IMR-90 (cell line): ENCODE results near the gene LLCFC1. TPM values are rescaled to one million over a fixed set of nuclear protein-coding genes. Genes with fewer than 3 reads are reported as not detected.

Source experiments
- ATAC-seq: fragments of 200-7000 bp; cut with Tn5 transposase; 2 replicates; pipeline ENCODE4 v1.9.1; 2020; ENCODE audit warnings: low read depth, mild to moderate bottlenecking, moderate library complexity
- BruUV-seq: library from RNA; stranded (reverse); fragments of 400-500 nt; replicated peaks from 2 replicates; lab custom pipeline; 2021; lab: Mats Ljungman, UMichigan
- CTCF ChIA-PET: fragments of 300-600 bp; formaldehyde crosslinking; extraction: SDS; loops from one replicate; lab custom pipeline; 2021; ENCODE audit warnings: antibody characterized with exemption; lab: Yijun Ruan, JAX
- POLR2A ChIA-PET: fragments of 300-600 bp; sonication (Branson Sonifier 250); formaldehyde crosslinking; loops from one replicate; lab custom pipeline; 2022; ENCODE audit warnings: antibody characterized with exemption; ENCODE audit not compliant: unreplicated experiment; lab: Charles Lee
- DNase-seq: peaks from one replicate; pipeline ENCODE4 v3.0.0; 2013
- H2AFZ ChIP-seq: replicated peaks from 2 replicates; pipeline ENCODE3; 2013; ENCODE audit warnings: low read length, mild to moderate bottlenecking; ENCODE audit not compliant: poor library complexity
- H2AK5ac ChIP-seq: 2 replicates; pipeline ENCODE4 v1.6.1; 2013; ENCODE audit warnings: low read depth, low read length, inconsistent platforms
- H2AK9ac ChIP-seq: replicated peaks from 2 replicates; pipeline ENCODE3; 2013; ENCODE audit warnings: mild to moderate bottlenecking, low read depth, low read length, moderate library complexity; ENCODE audit not compliant: poor library complexity
- H2BK120ac ChIP-seq: 2 replicates; pipeline ENCODE4 v1.6.1; 2013; ENCODE audit warnings: low read depth, low read length, inconsistent platforms
- H2BK15ac ChIP-seq: 3 replicates; pipeline ENCODE4 v1.6.1; 2013; ENCODE audit warnings: low read depth, low read length, inconsistent platforms
- H2BK20ac ChIP-seq: 2 replicates; pipeline ENCODE4 v1.6.1; 2013; ENCODE audit warnings: low read depth, mild to moderate bottlenecking, inconsistent platforms, low read length, moderate library complexity
- H2BK5ac ChIP-seq: 2 replicates; pipeline ENCODE4 v1.6.1; 2013; ENCODE audit warnings: mild to moderate bottlenecking, low read depth, low read length, inconsistent platforms; ENCODE audit not compliant: poor library complexity, severe bottlenecking
- H3K14ac ChIP-seq: replicated peaks from 2 replicates; pipeline ENCODE4 v1.6.1; 2013; ENCODE audit warnings: low read depth, low read length, inconsistent platforms
- H3K18ac ChIP-seq: 2 replicates; pipeline ENCODE4 v1.6.1; 2013; ENCODE audit warnings: low read depth, low read length, control low read depth
- H3K23ac ChIP-seq: 2 replicates; pipeline ENCODE4 v1.6.1; 2013; ENCODE audit warnings: low read depth, low read length, inconsistent platforms
- H3K27ac ChIP-seq: 2 replicates; pipeline ENCODE4 v1.5.1; 2013; ENCODE audit warnings: mild to moderate bottlenecking, control low read depth, low read length; ENCODE audit not compliant: insufficient read depth
- H3K27me3 ChIP-seq: 2 replicates; pipeline ENCODE4 v1.6.1; 2013; ENCODE audit warnings: low read length; ENCODE audit not compliant: control insufficient read depth, insufficient read depth
- H3K36me3 ChIP-seq: 2 replicates; pipeline ENCODE4 v1.6.1; 2013; ENCODE audit warnings: low read length, mixed read lengths; ENCODE audit not compliant: control insufficient read depth, insufficient read depth
- H3K4ac ChIP-seq: 2 replicates; pipeline ENCODE4 v1.6.1; 2013; ENCODE audit warnings: low read depth, low read length, inconsistent platforms
- H3K4me1 ChIP-seq: 2 replicates; pipeline ENCODE4 v1.6.1; 2013; ENCODE audit warnings: low read length, mixed read lengths; ENCODE audit not compliant: control insufficient read depth, insufficient read depth
- H3K4me2 ChIP-seq: 2 replicates; pipeline ENCODE4 v1.6.1; 2013; ENCODE audit warnings: low read depth, mild to moderate bottlenecking, control low read depth, low read length, moderate library complexity
- H3K4me3 ChIP-seq: 2 replicates; pipeline ENCODE4 v1.5.1; 2013; ENCODE audit warnings: low read depth, mild to moderate bottlenecking, control low read depth, low read length, moderate library complexity; ENCODE audit not compliant: insufficient read depth
- H3K56ac ChIP-seq: 2 replicates; pipeline ENCODE4 v1.6.1; 2013; ENCODE audit warnings: low read length, inconsistent platforms; ENCODE audit not compliant: insufficient read depth; ENCODE audit errors: extremely low read depth
- H3K79me1 ChIP-seq, 2 experiments: 2 replicates each; pipeline ENCODE4 v1.6.1; 2013; ENCODE audit warnings: low read length in 2 of 2, inconsistent platforms in 1 of 2, low read depth in 1 of 2
- H3K9ac ChIP-seq: 2 replicates; pipeline ENCODE4 v1.6.1; 2013; ENCODE audit warnings: low read depth, low read length, control low read depth
- H3K9me1 ChIP-seq: 2 replicates; pipeline ENCODE4 v1.6.1; 2013; ENCODE audit warnings: low read length, inconsistent platforms; ENCODE audit not compliant: insufficient read depth
- H3K9me3 ChIP-seq: 2 replicates; pipeline ENCODE4 v1.6.1; 2013; ENCODE audit warnings: low read length; ENCODE audit not compliant: control insufficient read depth, insufficient read depth
- H4K20me1 ChIP-seq: 2 replicates; pipeline ENCODE4 v1.6.1; 2013; ENCODE audit warnings: low read length, inconsistent platforms; ENCODE audit not compliant: insufficient read depth
- H4K5ac ChIP-seq: 2 replicates; pipeline ENCODE4 v1.6.1; 2013; ENCODE audit warnings: mild to moderate bottlenecking, low read depth, low read length, control low read depth
- H4K8ac ChIP-seq, 2 experiments: 2 replicates each; pipeline ENCODE4 v1.6.1; 2013; ENCODE audit warnings: low read depth in 2 of 2, low read length in 2 of 2, control low read depth in 1 of 2, inconsistent platforms in 1 of 2
- H4K91ac ChIP-seq: 2 replicates; pipeline ENCODE4 v1.6.1; 2013; ENCODE audit warnings: low read depth, low read length, inconsistent platforms; ENCODE audit not compliant: insufficient read depth
- MAFK ChIP-seq: IDR thresholded peaks from 2 replicates; pipeline ENCODE4 v1.6.1; 2012; ENCODE audit warnings: low read depth, low read length, improper control_type of control experiment
- RCOR1 ChIP-seq: IDR thresholded peaks from 2 replicates; pipeline ENCODE4 v1.6.1; 2012; ENCODE audit warnings: mild to moderate bottlenecking, low read length, improper control_type of control experiment; ENCODE audit not compliant: insufficient replicate concordance
- WGBS, 2 experiments: methylation state at CpG; one replicate each; pipeline versions ENCODE4 v1.1.5 to v1.1.7; 2013; ENCODE audit warnings: missing lambda C conversion rate in 2 of 2; ENCODE audit not compliant: insufficient read length in 1 of 2; ENCODE audit errors: extremely low coverage in 2 of 2; 5-methylcytosine and 5-hydroxymethylcytosine counted together
- dilution Hi-C: fragments of 300-500 bp; cut with HindIII; formaldehyde crosslinking; loops from one replicate; pipeline ENCODE4 v1.14.3; 2018; ENCODE audit warnings: low sequenced_read_pairs; ENCODE audit not compliant: unreplicated experiment
- in situ Hi-C: fragments of 300-500 bp; cut with MboI; formaldehyde crosslinking; loops from 3 replicates; pipeline ENCODE4 v1.14.3; 2019; ENCODE audit warnings: low sequenced_read_pairs, inconsistent platforms, mixed read lengths
- intact Hi-C: fragments of 100-400 bp; cut with micrococcal nuclease; formaldehyde crosslinking; loops from 2 replicates; pipeline ENCODE4 v1.10.0; 2022
- polyA plus RNA-seq, 3 experiments: library from polyadenylated mRNA; depleted of rRNA; stranded (reverse); fragments of >200 nt; gene quantifications; 2 replicates each; pipeline ENCODE4 v1.2.3, GENCODE V29; 2012; ENCODE audit warnings: low replicate concordance in 1 of 3
- total RNA-seq: library from RNA; depleted of rRNA; stranded (reverse); fragments of >200 nt; gene quantifications from 2 replicates; pipeline ENCODE4 v1.2.3, GENCODE V29; 2012

The LLCFC1 gene
- total and polyA plus RNA-seq, 2 of the 4 experiments (the other 2 are of a cell fraction) = not detected

DNA sequence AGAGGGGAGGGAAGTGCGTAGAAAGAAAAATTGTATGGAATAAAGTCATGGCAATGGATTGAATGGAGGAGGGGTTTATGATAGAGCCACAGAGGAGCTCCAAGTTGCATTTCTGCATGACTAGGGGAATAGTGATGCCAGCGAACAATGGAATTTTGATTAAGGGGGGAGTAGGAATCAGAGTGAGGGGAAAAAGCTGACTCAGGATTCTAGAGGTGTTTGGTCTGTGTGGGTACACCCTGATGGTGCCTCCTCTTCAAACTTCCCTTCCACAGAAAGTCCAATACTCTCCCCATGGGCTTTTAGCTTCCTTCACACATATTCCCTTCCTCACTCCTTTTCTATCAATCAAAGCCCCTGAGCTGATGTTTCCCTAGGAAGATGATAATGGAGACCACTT is 24.7 kb downstream of the LLCFC1 start:
- no peak overlapping the region for H2BK120ac ChIP-seq
- no peak overlapping the region for H4K91ac ChIP-seq
- no peak overlapping the region for H3K4me3 ChIP-seq
- H3K56ac ChIP-seq = no peak overlapping the region
- H3K9ac ChIP-seq = no peak overlapping the region
- H3K4ac ChIP-seq = no peak overlapping the region
- no peak overlapping the region for H3K4me2 ChIP-seq
- in situ Hi-C loops (no loop called here), dilution Hi-C loops (no loop called here), intact Hi-C loops (no loop called here)
- 33% methylated on average over 1 of the region's 2 CpGs; no CpG with 5 or more reads in 1 of the 2 experiments for WGBS, 2 experiments
- no peaks in the 10 kb centered on the region for H3K36me3 ChIP-seq
- no peaks in the 10 kb centered on the region for H3K4me1 ChIP-seq
- H4K8ac ChIP-seq = no peak overlapping the region
- no TSS peak for BruUV-seq
- ChIA-PET CTCF (no interaction called here), POLR2A (no interaction called here)
- H3K18ac ChIP-seq = no peak overlapping the region
- H2BK5ac ChIP-seq = no peak overlapping the region
- no peaks in the 10 kb centered on the region for H3K79me1 ChIP-seq
- H3K14ac ChIP-seq = no peak overlapping the region
- no peak for DNase-seq
- TF ChIP-seq RCOR1 = no peak
- TF ChIP-seq MAFK = peak; percentile 65
- no peaks in the 10 kb centered on the region for H3K9me1 ChIP-seq
- H2AK9ac ChIP-seq = no peak overlapping the region
- H2BK15ac ChIP-seq = no peak overlapping the region
- H2AFZ ChIP-seq = no peak overlapping the region
- H4K5ac ChIP-seq = no peak overlapping the region
- no peaks in the 10 kb centered on the region for H3K27me3 ChIP-seq
- no peak overlapping the region for H2AK5ac ChIP-seq
- no peak overlapping the region for H3K27ac ChIP-seq
- H3K9me3 ChIP-seq = peaks cover 2% of the 10 kb centered on the region; the same call in 1 of the 2 replicates
- no peak overlapping the region for H2BK20ac ChIP-seq
- H4K20me1 ChIP-seq = no peaks in the 10 kb centered on the region
- no peak for ATAC-seq
- H3K23ac ChIP-seq = no peak overlapping the region
